Measurements from ENCODE around the gene RTKN2. TPM values are rescaled to one million over a fixed set of nuclear protein-coding genes. Genes with fewer than 3 reads are reported as not detected.

The RTKN2 gene
- total and polyA plus RNA-seq, 9 of the 15 experiments (the other 6 are each of a cell fraction or from before 2014, with no cell fraction given), result 0.03 to 0.11 (median 0.05) TPM; not detected in 2

DNA sequence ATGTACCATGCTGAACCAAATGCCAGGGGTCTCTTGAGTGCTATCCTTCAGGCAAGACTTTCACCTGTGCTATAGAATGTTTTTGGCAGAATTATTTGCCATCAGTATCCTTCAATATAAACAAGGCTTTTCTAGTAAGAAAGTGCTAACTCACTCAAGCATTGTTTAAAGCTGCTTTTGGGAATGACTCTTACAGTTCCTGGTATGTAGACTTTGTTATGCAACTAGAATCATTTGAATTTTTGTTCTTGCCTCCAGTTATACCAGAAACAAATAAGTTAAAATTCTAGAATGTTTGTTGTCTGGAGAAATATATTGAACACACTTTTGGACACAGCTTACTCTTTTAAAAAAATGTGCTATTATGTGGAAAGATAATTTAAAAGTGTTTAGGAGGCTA, 39.5 kb upstream of the RTKN2 start (continued):
- TF ChIP-seq, protein P1, sequence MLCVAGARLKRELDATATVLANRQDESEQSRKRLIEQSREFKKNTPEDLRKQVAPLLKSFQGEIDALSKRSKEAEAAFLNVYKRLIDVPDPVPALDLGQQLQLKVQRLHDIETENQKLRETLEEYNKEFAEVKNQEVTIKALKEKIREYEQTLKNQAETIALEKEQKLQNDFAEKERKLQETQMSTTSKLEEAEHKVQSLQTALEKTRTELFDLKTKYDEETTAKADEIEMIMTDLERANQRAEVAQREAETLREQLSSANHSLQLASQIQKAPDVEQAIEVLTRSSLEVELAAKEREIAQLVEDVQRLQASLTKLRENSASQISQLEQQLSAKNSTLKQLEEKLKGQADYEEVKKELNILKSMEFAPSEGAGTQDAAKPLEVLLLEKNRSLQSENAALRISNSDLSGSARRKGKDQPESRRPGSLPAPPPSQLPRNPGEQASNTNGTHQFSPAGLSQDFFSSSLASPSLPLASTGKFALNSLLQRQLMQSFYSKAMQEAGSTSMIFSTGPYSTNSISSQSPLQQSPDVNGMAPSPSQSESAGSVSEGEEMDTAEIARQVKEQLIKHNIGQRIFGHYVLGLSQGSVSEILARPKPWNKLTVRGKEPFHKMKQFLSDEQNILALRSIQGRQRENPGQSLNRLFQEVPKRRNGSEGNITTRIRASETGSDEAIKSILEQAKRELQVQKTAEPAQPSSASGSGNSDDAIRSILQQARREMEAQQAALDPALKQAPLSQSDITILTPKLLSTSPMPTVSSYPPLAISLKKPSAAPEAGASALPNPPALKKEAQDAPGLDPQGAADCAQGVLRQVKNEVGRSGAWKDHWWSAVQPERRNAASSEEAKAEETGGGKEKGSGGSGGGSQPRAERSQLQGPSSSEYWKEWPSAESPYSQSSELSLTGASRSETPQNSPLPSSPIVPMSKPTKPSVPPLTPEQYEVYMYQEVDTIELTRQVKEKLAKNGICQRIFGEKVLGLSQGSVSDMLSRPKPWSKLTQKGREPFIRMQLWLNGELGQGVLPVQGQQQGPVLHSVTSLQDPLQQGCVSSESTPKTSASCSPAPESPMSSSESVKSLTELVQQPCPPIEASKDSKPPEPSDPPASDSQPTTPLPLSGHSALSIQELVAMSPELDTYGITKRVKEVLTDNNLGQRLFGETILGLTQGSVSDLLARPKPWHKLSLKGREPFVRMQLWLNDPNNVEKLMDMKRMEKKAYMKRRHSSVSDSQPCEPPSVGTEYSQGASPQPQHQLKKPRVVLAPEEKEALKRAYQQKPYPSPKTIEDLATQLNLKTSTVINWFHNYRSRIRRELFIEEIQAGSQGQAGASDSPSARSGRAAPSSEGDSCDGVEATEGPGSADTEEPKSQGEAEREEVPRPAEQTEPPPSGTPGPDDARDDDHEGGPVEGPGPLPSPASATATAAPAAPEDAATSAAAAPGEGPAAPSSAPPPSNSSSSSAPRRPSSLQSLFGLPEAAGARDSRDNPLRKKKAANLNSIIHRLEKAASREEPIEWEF (CRISPR knock-in tag; IDR thresholded peaks at IDR 0.05), result no peak
- TF ChIP-seq, protein P2, sequence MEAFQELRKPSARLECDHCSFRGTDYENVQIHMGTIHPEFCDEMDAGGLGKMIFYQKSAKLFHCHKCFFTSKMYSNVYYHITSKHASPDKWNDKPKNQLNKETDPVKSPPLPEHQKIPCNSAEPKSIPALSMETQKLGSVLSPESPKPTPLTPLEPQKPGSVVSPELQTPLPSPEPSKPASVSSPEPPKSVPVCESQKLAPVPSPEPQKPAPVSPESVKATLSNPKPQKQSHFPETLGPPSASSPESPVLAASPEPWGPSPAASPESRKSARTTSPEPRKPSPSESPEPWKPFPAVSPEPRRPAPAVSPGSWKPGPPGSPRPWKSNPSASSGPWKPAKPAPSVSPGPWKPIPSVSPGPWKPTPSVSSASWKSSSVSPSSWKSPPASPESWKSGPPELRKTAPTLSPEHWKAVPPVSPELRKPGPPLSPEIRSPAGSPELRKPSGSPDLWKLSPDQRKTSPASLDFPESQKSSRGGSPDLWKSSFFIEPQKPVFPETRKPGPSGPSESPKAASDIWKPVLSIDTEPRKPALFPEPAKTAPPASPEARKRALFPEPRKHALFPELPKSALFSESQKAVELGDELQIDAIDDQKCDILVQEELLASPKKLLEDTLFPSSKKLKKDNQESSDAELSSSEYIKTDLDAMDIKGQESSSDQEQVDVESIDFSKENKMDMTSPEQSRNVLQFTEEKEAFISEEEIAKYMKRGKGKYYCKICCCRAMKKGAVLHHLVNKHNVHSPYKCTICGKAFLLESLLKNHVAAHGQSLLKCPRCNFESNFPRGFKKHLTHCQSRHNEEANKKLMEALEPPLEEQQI (IDR thresholded peaks at IDR 0.05), result no peak

DNA sequence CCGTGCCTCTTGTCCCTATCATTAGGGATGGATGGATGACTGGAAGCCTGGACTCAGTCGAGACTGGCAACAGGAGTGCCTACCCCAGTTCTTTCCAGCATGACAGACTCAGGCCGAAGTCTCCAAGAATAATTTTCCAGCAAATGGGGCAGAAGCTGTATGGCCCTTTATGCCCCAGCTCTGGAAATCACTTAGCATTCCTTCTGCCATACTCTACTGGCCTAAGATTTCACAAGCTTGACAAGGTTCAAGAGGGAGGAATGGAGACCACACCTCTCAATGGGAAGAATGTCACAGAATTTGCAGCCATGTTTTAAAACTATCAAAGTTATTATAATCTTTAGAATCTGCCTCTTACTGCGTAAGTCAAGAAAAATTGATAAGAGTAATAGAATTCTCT, 39.0 kb upstream of the RTKN2 start:
- H3K4me3 ChIP-seq, result no peak overlapping the region
- no TSS peak for BruUV-seq (replicated peaks)
- FAIRE-seq (no peak), DNase-seq (ENCODE audit: extremely low read depth in 1 of 4, low spot score in 3 of 4) (no peak), ATAC-seq (no peak)
- no peaks in the 10 kb centered on the region for H3K4me1 ChIP-seq (replicated peaks in 1 of 2; ENCODE audit: control insufficient read depth in 2 of 2, insufficient read depth in 2 of 2, low read length in 2 of 2)
- H3K79me2 ChIP-seq (ENCODE audit: control insufficient read depth, insufficient read depth, low read length), result no peaks in the 10 kb centered on the region
- 0% methylated on average over 2 of the region's 4 CpGs for WGBS (ENCODE audit: insufficient coverage, low coverage, missing lambda C conversion rate)
- H3K27ac ChIP-seq (ENCODE audit: extremely low read depth, low read depth, low read length), result no peak overlapping the region
- no peaks in the 10 kb centered on the region for H3K27me3 ChIP-seq (ENCODE audit: control insufficient read depth in 2 of 2, insufficient read depth in 2 of 2, low read length in 2 of 2)
- H3K9ac ChIP-seq (ENCODE audit: insufficient read depth in 1 of 2, low read depth in 2 of 2, low read length in 2 of 2), result no peak overlapping the region
- intact Hi-C loops (cut with micrococcal nuclease), result no loop called here
- ChIA-PET CTCF (ENCODE audit: low intra/inter-chr PET ratio) (no interaction called here), POLR2A (interaction anchor here (0.7 kb wide), 1 partner anchor 8 kb away, joined by 3 read pairs; no protein-coding TSS in a partner anchor)
- H3K36me3 ChIP-seq (ENCODE audit: control insufficient read depth, insufficient read depth, low read length), result no peaks in the 10 kb centered on the region
- in situ Hi-C loops (cut with MboI), result no loop called here
- no peaks in the 10 kb centered on the region for H3K9me1 ChIP-seq (ENCODE audit: control insufficient read depth, insufficient read depth, low read length)
- no peak overlapping the region for H2AFZ ChIP-seq (ENCODE audit: low read depth, low read length)
- no peak for TF ChIP-seq NEUROD1 (IDR thresholded peaks at IDR 0.05; ENCODE audit: borderline replicate concordance, low read depth, low read length, partially characterized antibody)
- TF ChIP-seq, protein P3, sequence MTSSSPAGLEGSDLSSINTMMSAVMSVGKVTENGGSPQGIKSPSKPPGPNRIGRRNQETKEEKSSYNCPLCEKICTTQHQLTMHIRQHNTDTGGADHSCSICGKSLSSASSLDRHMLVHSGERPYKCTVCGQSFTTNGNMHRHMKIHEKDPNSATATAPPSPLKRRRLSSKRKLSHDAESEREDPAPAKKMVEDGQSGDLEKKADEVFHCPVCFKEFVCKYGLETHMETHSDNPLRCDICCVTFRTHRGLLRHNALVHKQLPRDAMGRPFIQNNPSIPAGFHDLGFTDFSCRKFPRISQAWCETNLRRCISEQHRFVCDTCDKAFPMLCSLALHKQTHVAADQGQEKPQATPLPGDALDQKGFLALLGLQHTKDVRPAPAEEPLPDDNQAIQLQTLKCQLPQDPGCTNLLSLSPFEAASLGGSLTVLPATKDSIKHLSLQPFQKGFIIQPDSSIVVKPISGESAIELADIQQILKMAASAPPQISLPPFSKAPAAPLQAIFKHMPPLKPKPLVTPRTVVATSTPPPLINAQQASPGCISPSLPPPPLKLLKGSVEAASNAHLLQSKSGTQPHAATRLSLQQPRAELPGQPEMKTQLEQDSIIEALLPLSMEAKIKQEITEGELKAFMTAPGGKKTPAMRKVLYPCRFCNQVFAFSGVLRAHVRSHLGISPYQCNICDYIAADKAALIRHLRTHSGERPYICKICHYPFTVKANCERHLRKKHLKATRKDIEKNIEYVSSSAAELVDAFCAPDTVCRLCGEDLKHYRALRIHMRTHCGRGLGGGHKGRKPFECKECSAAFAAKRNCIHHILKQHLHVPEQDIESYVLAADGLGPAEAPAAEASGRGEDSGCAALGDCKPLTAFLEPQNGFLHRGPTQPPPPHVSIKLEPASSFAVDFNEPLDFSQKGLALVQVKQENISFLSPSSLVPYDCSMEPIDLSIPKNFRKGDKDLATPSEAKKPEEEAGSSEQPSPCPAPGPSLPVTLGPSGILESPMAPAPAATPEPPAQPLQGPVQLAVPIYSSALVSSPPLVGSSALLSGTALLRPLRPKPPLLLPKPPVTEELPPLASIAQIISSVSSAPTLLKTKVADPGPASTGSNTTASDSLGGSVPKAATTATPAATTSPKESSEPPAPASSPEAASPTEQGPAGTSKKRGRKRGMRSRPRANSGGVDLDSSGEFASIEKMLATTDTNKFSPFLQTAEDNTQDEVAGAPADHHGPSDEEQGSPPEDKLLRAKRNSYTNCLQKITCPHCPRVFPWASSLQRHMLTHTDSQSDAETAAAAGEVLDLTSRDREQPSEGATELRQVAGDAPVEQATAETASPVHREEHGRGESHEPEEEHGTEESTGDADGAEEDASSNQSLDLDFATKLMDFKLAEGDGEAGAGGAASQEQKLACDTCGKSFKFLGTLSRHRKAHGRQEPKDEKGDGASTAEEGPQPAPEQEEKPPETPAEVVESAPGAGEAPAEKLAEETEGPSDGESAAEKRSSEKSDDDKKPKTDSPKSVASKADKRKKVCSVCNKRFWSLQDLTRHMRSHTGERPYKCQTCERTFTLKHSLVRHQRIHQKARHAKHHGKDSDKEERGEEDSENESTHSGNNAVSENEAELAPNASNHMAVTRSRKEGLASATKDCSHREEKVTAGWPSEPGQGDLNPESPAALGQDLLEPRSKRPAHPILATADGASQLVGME (CRISPR knock-in tag; IDR thresholded peaks at IDR 0.05), result no peak
- TF ChIP-seq SREBF2 (CRISPR knock-in tag; IDR thresholded peaks at IDR 0.05), result no peak
- TF ChIP-seq TEAD1 (CRISPR knock-in tag; IDR thresholded peaks at IDR 0.05), result no peak
- H4K20me1 ChIP-seq (replicated peaks; ENCODE audit: control insufficient read depth, insufficient read depth, low read length), result no peaks in the 10 kb centered on the region
- no peak overlapping the region for H3K4me2 ChIP-seq (ENCODE audit: insufficient read depth, low read length)
- no peaks in the 10 kb centered on the region for H3K9me3 ChIP-seq (replicated peaks; ENCODE audit: control insufficient read depth, insufficient read depth, low read depth, low read length)

All from K562 (cell line).